GM18508 (cell line): ENCODE results near the gene WSCD1.

ENCODE experiments used
- ATAC-seq: cut with Tn5 transposase; IDR thresholded peaks from one replicate; pipeline ENCODE4 v1.9.1; 2021; ENCODE audit warnings: moderate number of reproducible peaks; ENCODE audit not compliant: insufficient read depth, unreplicated experiment

Gene WSCD1

DNA sequence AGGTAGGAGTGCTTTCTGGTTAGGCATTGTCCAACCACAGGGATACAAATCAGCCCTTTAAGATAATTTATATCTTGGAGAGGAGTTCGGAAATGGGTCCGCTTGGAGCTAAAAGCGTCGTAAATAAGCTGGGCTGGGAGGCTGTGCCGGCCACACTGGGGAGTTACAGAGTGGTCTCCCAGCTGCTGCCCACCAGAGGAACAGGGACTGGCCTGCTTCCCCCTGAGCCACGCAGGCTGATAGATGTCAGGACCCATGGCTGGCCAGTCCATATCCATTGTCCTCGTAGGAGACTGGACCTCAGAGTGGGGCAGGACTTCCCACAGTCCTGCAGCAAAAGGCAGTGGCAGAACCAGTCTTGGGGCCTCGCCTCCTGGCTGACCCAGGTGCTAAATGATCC lies 12.6 kb upstream of the WSCD1 start:
- ATAC-seq = no peak

DNA sequence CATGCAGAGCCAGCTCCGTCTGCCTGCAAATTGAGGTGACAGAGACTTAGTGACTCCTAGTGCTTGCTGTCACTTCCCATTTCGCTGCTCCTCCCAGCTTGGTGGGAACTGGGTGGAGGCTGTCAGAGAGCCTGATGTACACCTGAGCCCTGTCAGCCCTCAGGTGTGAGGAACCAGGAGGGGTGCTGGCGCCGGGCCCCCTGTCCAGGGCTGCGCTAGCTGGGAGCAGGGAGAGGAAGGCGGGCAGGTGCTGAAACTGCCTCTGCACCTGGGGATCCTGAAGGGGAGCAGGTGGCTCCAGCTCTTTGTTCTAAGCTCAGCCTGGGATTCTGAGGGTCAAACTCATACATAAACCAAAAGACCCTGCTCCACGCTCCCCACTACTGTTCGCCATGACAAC lies 10.8 kb upstream of the WSCD1 start:
- ATAC-seq = no peak

DNA sequence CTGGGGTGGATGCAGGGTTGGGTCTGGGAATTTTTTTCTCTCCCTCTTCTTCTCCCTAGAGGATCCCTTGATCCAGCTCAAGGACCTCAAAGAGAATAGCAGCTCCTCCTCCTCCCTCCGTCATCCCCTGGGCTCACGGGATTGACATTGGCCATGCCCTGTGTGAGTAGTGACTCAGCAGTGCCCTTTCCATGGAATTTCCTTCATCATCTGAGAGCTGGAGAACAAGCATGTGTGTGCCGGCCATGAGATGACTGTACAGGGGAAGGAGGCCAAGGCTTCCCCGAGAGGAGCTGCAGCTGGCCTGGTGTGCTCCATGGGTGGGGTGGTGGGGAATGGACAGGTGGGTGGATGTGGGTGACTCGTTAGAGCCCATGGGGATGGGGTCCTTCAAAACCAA lies 8.9 kb upstream of the WSCD1 start:
- no peak for ATAC-seq

- ATAC-seq = no peak
Observed at GRCh38 chr17:6064868-6065267, 5.3 kb upstream of the WSCD1 start.

DNA sequence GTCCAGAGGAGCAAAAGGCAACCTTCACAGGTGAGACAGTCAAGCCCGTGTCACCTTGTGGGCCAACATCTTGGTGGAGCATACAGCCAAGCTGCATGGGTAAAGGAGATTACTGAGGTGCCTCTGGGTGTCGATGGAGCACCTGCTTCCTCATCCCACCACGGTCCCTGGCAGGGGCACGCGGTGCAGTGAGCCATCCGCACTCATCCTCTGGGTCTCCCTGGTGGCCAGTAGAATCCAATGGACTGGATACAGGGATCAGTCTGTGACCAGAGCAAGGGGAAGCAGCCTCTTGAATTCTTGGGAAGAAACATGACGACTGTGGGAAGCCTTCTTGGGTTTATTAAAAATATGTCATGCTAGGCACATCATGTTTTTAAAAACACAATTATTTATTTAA lies 4.8 kb upstream of the WSCD1 start:
- no peak for ATAC-seq

DNA sequence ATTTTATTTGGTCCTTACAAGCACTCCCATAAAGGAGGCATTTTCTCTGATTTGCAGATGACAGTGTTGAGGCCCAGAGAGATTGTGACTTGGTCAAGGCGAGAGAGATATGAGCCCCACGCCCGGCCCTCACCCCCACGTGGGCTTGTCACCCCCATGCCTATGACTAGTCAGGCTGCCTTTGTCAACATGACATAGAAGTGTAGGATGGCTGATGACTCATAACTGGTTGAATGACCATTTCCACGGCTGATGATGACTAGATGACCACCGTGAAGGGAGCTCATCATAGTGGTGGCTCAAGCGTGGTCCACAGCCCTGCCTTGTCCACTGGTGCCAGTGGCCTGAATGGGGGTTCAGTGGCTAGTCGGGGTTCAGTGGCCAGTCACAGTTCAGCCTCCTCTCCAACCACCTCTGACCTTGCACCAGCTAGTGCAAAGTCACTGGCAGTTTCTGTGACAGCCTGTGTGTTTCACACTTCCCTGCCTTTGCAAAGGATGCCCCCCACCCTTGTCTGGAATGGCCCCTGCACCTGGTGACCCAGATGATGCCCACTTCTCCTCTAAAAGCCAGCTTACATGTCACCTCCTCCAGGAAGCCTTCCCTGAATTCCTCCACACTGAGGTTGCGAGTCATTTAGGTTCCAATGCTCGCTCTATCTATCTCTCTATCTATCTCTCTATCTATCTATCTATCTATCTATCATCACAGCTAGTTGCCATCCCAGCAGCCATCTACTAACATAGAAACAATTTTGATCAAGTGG lies 3.8 kb upstream of the WSCD1 start:
- ATAC-seq = no peak

GRCh38 chr17:6067060-6067459 lies 3.1 kb upstream of the WSCD1 start:
- no peak for ATAC-seq

DNA sequence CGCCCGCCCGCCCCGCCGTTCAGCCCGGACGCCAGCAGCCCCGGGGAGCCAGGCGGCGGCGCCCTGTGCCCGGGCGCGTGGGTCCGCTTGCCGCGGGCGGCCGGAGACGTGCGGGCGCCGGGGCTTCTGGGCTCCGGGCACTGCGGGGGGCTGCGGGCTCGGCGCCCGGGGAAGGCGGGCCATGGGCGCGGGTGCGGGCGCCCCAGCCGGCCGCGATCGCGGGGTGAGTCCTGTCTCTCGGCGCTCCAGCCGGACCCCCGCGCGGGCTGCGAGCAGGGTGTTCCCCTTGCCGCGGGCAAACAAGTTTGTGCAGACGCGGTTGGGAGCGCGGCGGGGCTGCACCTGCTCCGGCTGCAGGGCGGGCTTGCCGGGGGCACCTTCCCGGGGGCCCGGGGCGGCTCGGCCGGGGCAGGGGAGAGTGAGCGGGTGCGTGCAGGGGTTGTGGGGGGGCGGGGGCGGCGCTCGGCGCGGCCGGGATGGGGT lies 292 bp downstream of the WSCD1 start:
- no peak for ATAC-seq

DNA sequence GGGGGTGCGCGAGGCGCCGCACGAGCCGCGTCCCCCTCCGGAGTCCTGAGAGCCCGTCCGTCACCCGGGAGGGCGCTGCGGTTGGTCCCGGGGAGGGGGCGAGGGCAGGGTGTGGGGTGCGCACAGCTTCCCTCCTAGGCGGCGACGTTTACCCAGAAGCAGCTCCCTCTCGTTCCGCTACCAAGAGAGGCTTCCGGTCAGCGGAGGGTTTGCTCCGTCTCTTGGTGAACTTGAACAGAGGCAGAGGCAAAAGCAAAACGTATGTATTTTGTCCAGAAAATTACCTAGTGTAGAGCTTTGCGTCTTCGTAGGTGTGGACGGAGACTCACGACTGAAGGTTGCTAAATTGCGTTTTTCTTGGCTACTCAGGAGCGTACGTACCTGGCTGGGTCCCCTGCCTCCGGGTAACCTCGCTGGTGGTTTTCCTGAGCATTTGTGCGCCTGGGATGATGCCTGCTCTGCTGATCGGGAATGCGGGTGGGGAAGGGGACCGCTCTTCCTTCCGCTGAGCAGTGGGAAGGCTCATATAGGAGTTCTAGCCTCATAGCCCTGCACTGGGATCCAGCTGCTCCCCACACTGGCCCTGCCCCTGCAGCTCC lies 833 bp downstream of the WSCD1 start:
- ATAC-seq = no peak

DNA sequence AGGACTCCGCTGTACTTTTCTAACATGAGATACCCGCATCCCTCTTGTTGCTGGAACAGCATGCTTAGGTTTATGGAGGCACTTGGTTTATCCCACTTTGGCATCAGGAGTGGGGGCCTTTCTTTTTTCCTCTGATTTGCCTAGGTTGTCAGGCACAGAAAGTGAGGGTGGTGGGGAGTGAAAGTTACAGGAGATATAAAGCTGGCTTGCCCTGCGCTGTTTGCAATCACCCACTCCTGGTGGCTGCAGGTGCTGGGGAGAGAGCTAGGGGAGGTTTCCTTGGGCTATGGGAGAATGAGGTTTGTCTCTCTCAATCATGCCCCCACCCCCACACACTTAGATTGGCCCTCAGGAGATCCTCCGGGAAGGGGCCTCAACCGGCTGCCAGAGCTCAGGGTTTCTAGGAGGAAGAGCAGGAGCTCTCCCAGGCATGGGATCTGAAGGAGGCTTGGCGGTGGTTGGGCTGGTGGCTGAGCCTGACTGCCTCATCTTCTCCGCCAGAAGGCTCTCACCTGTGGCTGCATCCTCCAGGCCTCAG lies 1.4 kb downstream of the WSCD1 start:
- no peak for ATAC-seq

DNA sequence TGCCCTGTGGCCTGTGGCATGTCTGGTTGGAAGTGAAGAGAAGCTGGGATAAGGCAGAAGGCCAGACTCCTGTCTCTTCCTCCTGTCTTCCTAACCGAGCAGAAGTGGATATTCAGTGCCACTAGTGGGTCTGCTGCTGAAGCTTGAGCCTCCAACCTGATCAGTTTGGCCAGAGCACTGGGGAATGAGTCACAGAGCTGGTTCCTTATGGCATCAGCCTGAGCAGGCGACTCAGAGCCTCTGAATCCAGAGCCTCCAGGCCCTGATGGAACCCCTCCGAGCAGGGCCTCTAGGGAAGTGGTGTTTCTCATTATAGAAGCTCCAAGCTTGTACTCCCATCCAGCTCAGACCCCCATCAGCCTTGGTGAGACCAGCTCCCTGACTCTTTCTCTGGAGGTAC lies 2.0 kb downstream of the WSCD1 start:
- no peak for ATAC-seq

- ATAC-seq = no peak
Observed at GRCh38 chr17:6072611-6073010, 2.4 kb downstream of the WSCD1 start.

GRCh38 chr17:6073620-6074019 lies 3.4 kb downstream of the WSCD1 start:
- ATAC-seq = no peak

DNA sequence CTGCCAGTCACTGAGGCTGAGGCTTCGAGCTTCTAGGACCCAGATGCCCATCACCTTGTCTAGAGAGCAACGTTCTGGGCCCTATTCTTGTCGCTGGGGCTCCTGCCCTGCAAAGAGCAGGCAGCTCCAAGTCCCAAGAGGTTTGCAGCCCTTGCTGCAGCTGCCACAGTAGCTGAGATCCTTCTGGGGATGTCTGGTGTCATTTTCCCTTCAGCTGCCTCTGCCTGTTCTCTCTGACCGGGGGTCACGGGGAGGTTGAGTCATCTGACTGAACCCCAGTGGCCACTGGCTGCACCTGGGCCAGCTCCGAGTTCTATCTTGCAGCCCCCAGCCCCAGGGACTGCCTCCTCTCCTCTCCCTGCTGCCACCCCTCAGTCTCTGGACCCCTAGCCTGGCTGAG lies 4.9 kb downstream of the WSCD1 start:
- ATAC-seq = no peak

DNA sequence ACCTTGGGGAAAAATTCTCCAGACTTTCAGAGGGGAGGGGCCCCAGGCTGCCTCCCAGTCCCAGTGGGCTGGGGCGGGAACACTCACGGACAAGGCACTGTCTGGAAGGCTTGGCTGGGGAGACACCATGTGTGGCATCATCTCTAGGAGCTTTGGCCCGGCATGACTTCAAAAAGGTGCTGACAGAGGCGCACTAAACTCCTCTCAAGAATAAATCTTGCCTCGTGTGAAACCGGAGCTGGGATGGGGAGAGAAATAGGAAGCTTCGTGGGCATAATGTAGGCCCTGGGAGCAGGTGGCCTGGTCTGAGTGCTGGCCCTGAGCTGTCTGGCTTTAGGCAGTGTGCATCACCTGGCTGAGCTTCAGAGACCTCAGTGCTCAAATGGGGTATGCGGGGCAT lies 5.7 kb downstream of the WSCD1 start:
- ATAC-seq = no peak

- ATAC-seq = no peak
Observed at GRCh38 chr17:6077752-6078151, 7.6 kb downstream of the WSCD1 start.

- ATAC-seq = no peak
Observed at GRCh38 chr17:6078458-6078871, 8.3 kb downstream of the WSCD1 start.

- ATAC-seq = no peak
Observed at GRCh38 chr17:6079155-6079888, 9.1 kb downstream of the WSCD1 start.

GRCh38 chr17:6079960-6080359 lies 9.8 kb downstream of the WSCD1 start:
- ATAC-seq = no peak

DNA sequence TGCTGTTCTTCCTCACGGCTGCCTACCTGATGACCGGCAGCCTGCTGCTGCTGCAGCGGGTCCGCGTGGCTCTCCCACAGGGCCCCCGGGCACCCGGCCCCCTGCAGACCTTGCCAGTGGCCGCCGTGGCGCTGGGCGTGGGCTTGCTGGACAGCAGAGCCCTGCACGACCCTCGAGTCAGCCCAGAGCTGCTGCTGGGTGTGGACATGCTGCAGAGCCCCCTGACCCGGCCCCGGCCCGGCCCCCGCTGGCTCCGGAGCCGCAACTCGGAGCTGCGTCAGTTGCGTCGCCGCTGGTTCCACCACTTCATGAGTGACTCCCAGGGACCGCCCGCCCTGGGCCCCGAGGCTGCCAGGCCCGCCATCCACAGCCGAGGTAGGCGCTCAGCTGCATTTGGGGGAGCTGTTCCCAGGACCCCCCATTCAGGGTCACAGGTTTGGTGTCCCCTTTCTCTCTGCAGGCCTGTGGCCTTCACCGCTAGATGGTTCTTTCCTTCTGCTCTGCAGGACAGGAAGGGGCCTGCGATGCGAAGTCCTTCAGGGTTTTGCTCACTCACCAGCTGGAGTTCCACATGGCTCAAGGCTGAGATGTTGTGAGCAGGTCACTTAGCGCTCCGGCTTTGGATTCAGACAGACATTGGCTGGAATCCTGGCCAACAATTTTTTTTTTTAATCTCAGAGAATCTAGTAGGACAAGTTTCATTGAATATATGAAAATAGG lies 10.7 kb downstream of the WSCD1 start:
- ATAC-seq = no peak

DNA sequence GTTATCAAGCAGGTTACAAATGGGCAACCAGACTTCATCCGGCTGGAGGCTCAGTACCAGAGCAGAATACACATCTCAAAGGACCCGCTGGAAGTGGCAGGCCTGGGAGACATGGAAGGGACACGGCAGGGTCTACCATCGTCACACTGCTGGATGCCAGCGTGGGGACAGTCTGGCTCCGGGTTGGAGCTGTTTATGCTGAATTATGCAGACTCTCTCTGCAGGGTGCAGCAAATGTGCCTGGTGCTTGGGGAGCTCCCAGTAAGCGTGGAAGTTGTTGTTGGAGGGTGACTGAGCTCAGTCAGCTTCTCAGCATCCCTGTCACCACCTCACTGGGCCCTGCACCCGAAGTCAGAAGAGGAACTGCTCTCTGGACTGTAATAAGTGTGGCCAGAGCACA lies 12.2 kb downstream of the WSCD1 start:
- ATAC-seq = no peak
